ENCODE results near the gene ULK3. TPM values are rescaled to one million over a fixed set of nuclear protein-coding genes. Genes with fewer than 3 reads are reported as not detected.

Gene ULK3
- total RNA-seq, 2 experiments from 2014 or later, result 41.1 to 49.9 TPM

DNA sequence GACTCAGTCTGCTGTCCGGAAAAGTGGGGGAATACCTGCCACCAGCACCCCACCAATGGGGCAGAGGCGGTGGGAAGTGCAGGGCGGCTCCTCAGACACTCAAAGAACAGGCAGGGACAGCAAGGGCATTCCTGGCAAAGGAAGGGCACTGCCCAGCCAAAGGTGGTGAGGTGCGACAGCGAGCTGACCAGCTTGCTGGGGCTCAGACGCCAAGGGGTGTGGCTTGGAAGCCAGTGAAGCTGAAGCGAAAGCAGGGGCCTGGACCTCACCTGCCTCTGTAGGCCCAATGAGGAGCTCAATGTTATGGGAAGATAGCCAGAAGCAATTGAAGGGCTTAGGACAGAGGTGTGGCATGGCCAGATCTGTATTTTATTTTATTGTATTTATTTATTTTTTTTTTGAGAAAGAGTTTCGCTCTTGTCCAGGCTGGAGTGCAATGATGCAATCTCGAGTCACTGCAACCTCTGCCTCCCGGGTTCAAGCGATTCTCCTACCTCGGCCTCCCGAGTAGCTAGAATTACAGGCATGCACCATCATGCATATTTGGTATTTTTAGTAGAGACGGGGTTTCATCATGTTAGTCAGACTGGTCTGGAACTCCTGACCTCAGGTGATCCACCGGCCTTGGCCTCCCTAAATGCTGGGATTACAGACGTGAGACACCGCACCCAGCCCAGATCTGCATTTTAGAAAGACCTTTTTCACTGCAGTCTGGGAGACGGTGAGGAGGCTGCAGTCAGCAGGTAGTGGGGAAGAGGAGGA is 34.7 kb downstream of the ULK3 start:
- Mint-ChIP-seq H3K4me3 (no peak overlapping the region), H3K27ac (peak overlapping the region; percentile 61), H3K27me3 (no peaks in the 10 kb centered on the region), H3K4me1 (peaks cover 18% of the 10 kb centered on the region), H3K36me3 (peaks cover 15% of the 10 kb centered on the region), H3K9me3 (no peaks in the 10 kb centered on the region)
- no peak for DNase-seq

DNA sequence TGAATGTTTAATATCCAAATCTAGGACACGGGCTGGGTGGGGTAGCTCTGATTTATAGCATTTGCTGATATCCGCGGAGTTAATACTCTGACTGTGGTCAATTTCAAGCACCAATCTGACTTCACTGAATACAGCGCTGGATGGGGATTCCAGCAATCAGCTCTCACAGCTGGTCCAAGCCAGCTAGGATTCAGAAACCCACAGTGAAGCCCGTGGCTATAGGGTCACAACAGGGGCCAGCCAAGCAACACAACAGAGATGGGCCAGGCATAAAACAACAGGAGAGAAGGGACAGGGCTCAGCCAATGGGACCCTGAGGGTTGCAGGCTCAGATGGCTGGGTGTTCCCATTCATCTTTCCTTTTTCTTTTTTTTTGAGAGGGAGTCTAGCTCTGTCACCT is 35.7 kb downstream of the ULK3 start:
- Mint-ChIP-seq H3K4me1 (peaks cover 18% of the 10 kb centered on the region), H3K27ac (peak overlapping the region; percentile 65)

GRCh38 chr15:74804935-74805334 is 38.0 kb downstream of the ULK3 start:
- H3K36me3 Mint-ChIP-seq, result peaks cover 24% of the 10 kb centered on the region
- H3K27ac Mint-ChIP-seq, result peak overlapping the region; percentile 50
- peaks cover 23% of the 10 kb centered on the region for H3K4me1 Mint-ChIP-seq

More for the DNA sequence above, 35.7 kb downstream of the ULK3 start:
- H3K36me3 Mint-ChIP-seq, result peaks cover 20% of the 10 kb centered on the region
- no peaks in the 10 kb centered on the region for H3K9me3 Mint-ChIP-seq
- no peaks in the 10 kb centered on the region for H3K27me3 Mint-ChIP-seq
- H3K4me3 Mint-ChIP-seq, result no peak overlapping the region
- no peak for DNase-seq

DNA sequence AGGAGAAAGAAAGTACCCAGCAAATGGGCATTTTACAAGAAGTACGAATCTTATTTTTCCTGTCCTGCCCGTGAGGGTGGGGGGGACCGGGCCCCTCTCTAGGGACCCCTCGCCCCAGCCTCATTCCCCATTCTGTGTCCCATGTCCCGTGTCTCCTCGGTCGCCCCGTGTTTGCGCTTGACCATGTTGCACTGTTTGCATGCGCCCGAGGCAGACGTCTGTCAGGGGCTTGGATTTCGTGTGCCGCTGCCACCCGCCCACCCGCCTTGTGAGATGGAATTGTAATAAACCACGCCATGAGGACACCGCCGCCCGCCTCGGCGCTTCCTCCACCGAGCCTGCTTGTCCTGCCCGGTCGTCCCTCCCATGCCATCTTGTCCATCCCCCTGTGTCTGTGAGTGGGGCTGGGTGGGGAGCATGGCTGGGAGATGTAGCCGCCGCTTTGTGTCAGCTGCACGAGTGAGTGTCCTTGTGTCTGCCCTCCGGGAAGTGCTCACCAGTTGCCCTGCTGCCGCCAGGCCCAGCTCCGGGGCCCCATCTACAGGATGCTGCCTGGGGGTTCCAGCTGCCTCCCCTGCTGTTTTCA is 40.0 kb downstream of the ULK3 start:
- peaks cover 35% of the 10 kb centered on the region for H3K4me1 Mint-ChIP-seq
- peaks cover 31% of the 10 kb centered on the region for H3K36me3 Mint-ChIP-seq
- no peaks in the 10 kb centered on the region for H3K9me3 Mint-ChIP-seq
- no peak overlapping the region for H3K4me3 Mint-ChIP-seq
- peak overlapping the region; percentile 45 for H3K27ac Mint-ChIP-seq
- H3K27me3 Mint-ChIP-seq, result no peaks in the 10 kb centered on the region
- no peak for DNase-seq

More at GRCh38 chr15:74804935-74805334, 38.0 kb downstream of the ULK3 start:
- no peak overlapping the region for H3K4me3 Mint-ChIP-seq
- H3K9me3 Mint-ChIP-seq, result no peaks in the 10 kb centered on the region
- no peak for DNase-seq
- H3K27me3 Mint-ChIP-seq, result no peaks in the 10 kb centered on the region

DNA sequence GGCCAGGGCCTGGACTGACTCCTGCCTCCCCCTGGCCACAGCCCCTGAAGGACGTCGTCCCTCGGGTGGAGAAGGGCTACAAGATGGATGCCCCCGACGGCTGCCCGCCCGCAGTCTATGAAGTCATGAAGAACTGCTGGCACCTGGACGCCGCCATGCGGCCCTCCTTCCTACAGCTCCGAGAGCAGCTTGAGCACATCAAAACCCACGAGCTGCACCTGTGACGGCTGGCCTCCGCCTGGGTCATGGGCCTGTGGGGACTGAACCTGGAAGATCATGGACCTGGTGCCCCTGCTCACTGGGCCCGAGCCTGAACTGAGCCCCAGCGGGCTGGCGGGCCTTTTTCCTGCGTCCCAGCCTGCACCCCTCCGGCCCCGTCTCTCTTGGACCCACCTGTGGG is 40.7 kb downstream of the ULK3 start:
- no peak overlapping the region for H3K4me3 Mint-ChIP-seq
- H3K9me3 Mint-ChIP-seq, result no peaks in the 10 kb centered on the region
- H3K36me3 Mint-ChIP-seq, result peaks cover 35% of the 10 kb centered on the region
- H3K27ac Mint-ChIP-seq, result no peak overlapping the region
- H3K27me3 Mint-ChIP-seq, result no peaks in the 10 kb centered on the region
- no peak for DNase-seq
- peaks cover 39% of the 10 kb centered on the region for H3K4me1 Mint-ChIP-seq

GRCh38 chr15:74801311-74801997 is 41.5 kb downstream of the ULK3 start:
- DNase-seq, result no peak
- H3K36me3 Mint-ChIP-seq, result peaks cover 37% of the 10 kb centered on the region
- H3K27ac Mint-ChIP-seq, result peak overlapping the region; percentile 34
- no peaks in the 10 kb centered on the region for H3K27me3 Mint-ChIP-seq
- H3K9me3 Mint-ChIP-seq, result no peaks in the 10 kb centered on the region
- H3K4me3 Mint-ChIP-seq, result no peak overlapping the region
- peaks cover 37% of the 10 kb centered on the region for H3K4me1 Mint-ChIP-seq

- Mint-ChIP-seq H3K36me3 (peaks cover 43% of the 10 kb centered on the region), H3K27me3 (no peaks in the 10 kb centered on the region), H3K9me3 (no peaks in the 10 kb centered on the region), H3K4me1 (peaks cover 42% of the 10 kb centered on the region), H3K27ac (no peak overlapping the region), H3K4me3 (no peak overlapping the region)
- no peak for DNase-seq
These were observed 42.3 kb downstream of the ULK3 start for GRCh38 chr15:74800559-74801094.

- Mint-ChIP-seq H3K4me3 (peak overlapping the region; percentile 4), H3K27ac (peak overlapping the region; percentile 89), H3K36me3 (peaks cover 40% of the 10 kb centered on the region), H3K27me3 (no peaks in the 10 kb centered on the region), H3K9me3 (no peaks in the 10 kb centered on the region), H3K4me1 (peaks cover 48% of the 10 kb centered on the region)
- DNase-seq, result peak; percentile 87
These were observed 42.9 kb downstream of the ULK3 start for GRCh38 chr15:74799856-74800558.

DNA sequence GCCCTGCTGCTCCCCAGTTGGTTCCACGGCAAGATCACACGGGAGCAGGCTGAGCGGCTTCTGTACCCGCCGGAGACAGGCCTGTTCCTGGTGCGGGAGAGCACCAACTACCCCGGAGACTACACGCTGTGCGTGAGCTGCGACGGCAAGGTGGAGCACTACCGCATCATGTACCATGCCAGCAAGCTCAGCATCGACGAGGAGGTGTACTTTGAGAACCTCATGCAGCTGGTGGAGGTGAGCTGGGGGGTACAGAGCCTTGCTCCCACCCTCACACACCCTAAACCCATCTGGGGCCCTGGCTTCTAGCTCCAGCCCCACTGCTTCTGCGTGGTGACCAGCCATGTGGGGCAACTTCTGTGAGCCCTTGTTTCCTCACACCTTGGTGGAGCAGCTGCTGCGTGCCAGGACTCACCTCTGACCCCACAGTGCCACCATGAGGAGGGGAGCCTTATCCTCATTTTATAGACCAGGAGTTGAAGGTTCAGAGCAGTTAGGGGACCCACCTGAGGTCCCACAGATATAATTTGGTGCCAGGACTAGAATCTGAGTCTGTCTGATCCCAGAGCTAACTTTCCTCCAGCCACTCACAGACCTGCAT is 43.6 kb downstream of the ULK3 start:
- H3K9me3 Mint-ChIP-seq, result no peaks in the 10 kb centered on the region
- H3K27me3 Mint-ChIP-seq, result no peaks in the 10 kb centered on the region
- H3K4me3 Mint-ChIP-seq, result no peak overlapping the region
- H3K36me3 Mint-ChIP-seq, result peaks cover 38% of the 10 kb centered on the region
- peaks cover 52% of the 10 kb centered on the region for H3K4me1 Mint-ChIP-seq
- peak overlapping the region; percentile 89 for H3K27ac Mint-ChIP-seq
- DNase-seq, result no peak

DNA sequence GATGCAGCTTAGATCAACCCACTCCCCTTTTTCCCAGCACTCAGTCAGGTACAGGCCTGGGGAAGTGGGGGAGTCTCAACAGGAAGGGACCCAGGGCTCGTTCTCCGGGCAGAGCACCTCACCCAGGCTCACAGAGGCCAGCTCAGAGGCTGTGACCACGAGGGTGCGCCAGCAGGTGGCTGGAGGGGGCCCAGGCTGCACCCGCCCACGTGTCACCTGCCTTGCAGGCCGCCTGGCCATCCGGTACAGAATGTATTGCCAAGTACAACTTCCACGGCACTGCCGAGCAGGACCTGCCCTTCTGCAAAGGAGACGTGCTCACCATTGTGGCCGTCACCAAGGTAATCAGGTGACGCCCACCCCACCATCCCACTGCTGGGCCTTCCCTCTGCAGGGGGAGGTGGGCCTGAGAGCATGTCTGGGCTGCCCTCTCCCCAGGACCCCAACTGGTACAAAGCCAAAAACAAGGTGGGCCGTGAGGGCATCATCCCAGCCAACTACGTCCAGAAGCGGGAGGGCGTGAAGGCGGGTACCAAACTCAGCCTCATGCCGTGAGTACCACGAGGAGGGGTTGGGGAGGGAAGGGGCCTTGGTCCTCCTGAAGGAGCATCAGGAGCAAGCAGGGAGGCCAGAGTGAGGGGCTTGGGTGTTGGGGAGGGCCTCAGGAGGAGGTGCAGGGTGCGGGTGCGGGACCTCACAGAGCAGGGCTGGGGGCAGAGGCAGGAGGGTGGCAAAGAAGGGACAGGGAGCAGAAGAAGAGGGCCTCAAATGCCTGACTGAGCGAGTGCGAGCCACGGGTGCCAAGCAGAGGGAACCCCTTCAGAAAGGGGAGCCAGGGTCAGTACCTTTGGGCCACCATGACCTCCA is 44.3 kb downstream of the ULK3 start:
- Mint-ChIP-seq H3K4me3 (peak overlapping the region; percentile 22), H3K36me3 (peaks cover 32% of the 10 kb centered on the region), H3K27ac (peak overlapping the region; percentile 89), H3K27me3 (no peaks in the 10 kb centered on the region), H3K4me1 (peaks cover 56% of the 10 kb centered on the region), H3K9me3 (no peaks in the 10 kb centered on the region)
- no peak for DNase-seq

GRCh38 chr15:74795966-74796625 is 46.9 kb downstream of the ULK3 start:
- peak overlapping the region; percentile 91 for H3K27ac Mint-ChIP-seq
- H3K4me3 Mint-ChIP-seq, result peak overlapping the region; percentile 68
- H3K4me1 Mint-ChIP-seq, result peaks cover 81% of the 10 kb centered on the region
- no peaks in the 10 kb centered on the region for H3K27me3 Mint-ChIP-seq
- H3K36me3 Mint-ChIP-seq, result peaks cover 36% of the 10 kb centered on the region
- H3K9me3 Mint-ChIP-seq, result no peaks in the 10 kb centered on the region
- no peak for DNase-seq

- H3K4me3 Mint-ChIP-seq, result peak overlapping the region; percentile 45
- H3K27ac Mint-ChIP-seq, result peak overlapping the region; percentile 88
- H3K9me3 Mint-ChIP-seq, result no peaks in the 10 kb centered on the region
- H3K27me3 Mint-ChIP-seq, result no peaks in the 10 kb centered on the region
- no peak for DNase-seq
- H3K4me1 Mint-ChIP-seq, result peaks cover 84% of the 10 kb centered on the region
- peaks cover 36% of the 10 kb centered on the region for H3K36me3 Mint-ChIP-seq
These were observed 48.0 kb downstream of the ULK3 start for GRCh38 chr15:74794970-74795349.

GRCh38 chr15:74794248-74794969 is 48.5 kb downstream of the ULK3 start:
- H3K4me3 Mint-ChIP-seq, result peak overlapping the region; percentile 45
- peaks cover 37% of the 10 kb centered on the region for H3K36me3 Mint-ChIP-seq

More at GRCh38 chr15:74794248-74794969, 48.5 kb downstream of the ULK3 start:
- peak overlapping the region; percentile 88 for H3K27ac Mint-ChIP-seq
- H3K9me3 Mint-ChIP-seq, result no peaks in the 10 kb centered on the region
- H3K4me1 Mint-ChIP-seq, result peaks cover 84% of the 10 kb centered on the region
- DNase-seq, result no peak
- no peaks in the 10 kb centered on the region for H3K27me3 Mint-ChIP-seq
